ENCODE results near the gene CALM1.

DNA sequence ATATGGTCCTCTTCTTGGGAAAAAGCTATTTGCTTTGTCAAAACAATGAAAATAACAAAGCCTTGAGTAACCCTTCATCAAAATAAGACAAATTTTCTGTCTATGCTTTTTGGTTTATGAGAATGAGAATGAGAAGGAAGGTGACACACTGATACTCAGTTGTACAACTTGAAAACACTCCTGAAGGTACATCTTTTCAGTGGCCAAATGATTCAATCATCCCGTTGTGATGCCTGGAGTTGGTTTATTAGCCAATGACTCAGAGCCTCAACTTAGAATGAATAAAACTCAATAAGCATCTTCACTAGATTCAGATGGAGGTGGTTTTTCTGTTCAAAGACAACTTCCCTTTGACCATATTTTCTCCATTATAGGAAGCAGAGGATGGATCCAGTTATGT, 7.8 kb upstream of the CALM1 start:
- TF ChIP-seq CTCF (IDR thresholded peaks at IDR 0.05; ENCODE audit: insufficient read depth, low read depth, low read length) (no peak), EZH2 (IDR thresholded peaks at IDR 0.05; ENCODE audit: insufficient read depth, low read length) (no peak)

Data from astrocyte (in vitro differentiated cells and primary cell).